AG04450 (cell line): ENCODE data around the gene COLEC12. TPM values are rescaled to one million over a fixed set of nuclear protein-coding genes. Genes with fewer than 3 reads are reported as not detected.

Experiments used
- CTCF ChIA-PET: fragments of 300-600, 350-600 bp; formaldehyde crosslinking; extraction: SDS; loops from one replicate; lab custom pipeline; 2022; ENCODE audit warnings: antibody characterized with exemption, inconsistent platforms; lab: Charles Lee
- POLR2A ChIA-PET: fragments of 350-600 bp; formaldehyde crosslinking; extraction: SDS; loops from one replicate; lab custom pipeline; 2021; ENCODE audit warnings: antibody characterized with exemption, inconsistent platforms; lab: Yijun Ruan, JAX
- DNase-seq: peaks from one replicate; pipeline ENCODE4 v3.0.0-alpha.2; 2011; ENCODE audit warnings: low read depth, low spot score
- H3K27ac ChIP-seq: one replicate; pipeline ENCODE4 v1.5.1; 2012; ENCODE audit warnings: low read depth, low read length, control low read depth
- H3K27me3 ChIP-seq: one replicate; pipeline ENCODE4 v1.6.0; 2012; ENCODE audit warnings: low read length; ENCODE audit not compliant: control insufficient read depth, insufficient read depth
- H3K4me3 ChIP-seq: 2 replicates; pipeline ENCODE4 v1.5.1; 2011; ENCODE audit warnings: mild to moderate bottlenecking, low read depth, low read length, control low read depth
- H3K9me3 ChIP-seq: 2 replicates; pipeline ENCODE4 v1.5.1; 2012; ENCODE audit warnings: low read length; ENCODE audit not compliant: control insufficient read depth, insufficient read depth
- CTCF ChIP-seq: IDR thresholded peaks from 2 replicates; pipeline ENCODE4 v1.5.1; 2011; ENCODE audit warnings: low read depth, low read length, control low read depth, inconsistent platforms
- polyA plus RNA-seq: library from polyadenylated mRNA; depleted of rRNA; stranded (reverse); fragments of >200 nt; gene quantifications from 2 replicates; pipeline ENCODE4 v1.2.3, GENCODE V29; 2011

The COLEC12 gene
- polyA plus RNA-seq, 1 experiment: 10.9 TPM

- no peak for DNase-seq
- Histone ChIP-seq H3K9me3 (no peaks in the 10 kb centered on the region), H3K27me3 (no peaks in the 10 kb centered on the region), H3K27ac (no peak overlapping the region), H3K4me3 (no peak overlapping the region)
- ChIA-PET CTCF (no interaction called here), POLR2A (no interaction called here)
- TF ChIP-seq CTCF: no peak
These were observed 136.2 kb downstream of the COLEC12 start for GRCh38 chr18:364256-364826.

- POLR2A ChIA-PET: interaction anchor here (0.8 kb wide), 1 partner anchor 16 kb away, joined by 4 read pairs; no protein-coding TSS in a partner anchor
- no peak for DNase-seq
- H3K4me3 ChIP-seq: no peak overlapping the region
- no peak overlapping the region for H3K27ac ChIP-seq
- H3K27me3 ChIP-seq: no peaks in the 10 kb centered on the region
- CTCF ChIA-PET: no interaction called here
- no peak for TF ChIP-seq CTCF
- H3K9me3 ChIP-seq: no peaks in the 10 kb centered on the region
These were observed 137.0 kb downstream of the COLEC12 start for GRCh38 chr18:363301-364085.

GRCh38 chr18:362311-363290 is 137.9 kb downstream of the COLEC12 start:
- Histone ChIP-seq H3K27ac (peak overlapping the region; percentile 13), H3K27me3 (no peaks in the 10 kb centered on the region), H3K9me3 (no peaks in the 10 kb centered on the region), H3K4me3 (no peak overlapping the region)
- TF ChIP-seq CTCF: no peak
- POLR2A ChIA-PET: interaction anchor here (0.8 kb wide), 1 partner anchor 17 kb away, joined by 4 read pairs; no protein-coding TSS in a partner anchor
- CTCF ChIA-PET: no interaction called here
- DNase-seq: no peak

GRCh38 chr18:361941-362310 is 138.6 kb downstream of the COLEC12 start:
- ChIA-PET POLR2A (no interaction called here), CTCF (interaction anchor here (0.9 kb wide), 1 partner anchor 9 kb away, joined by 5 read pairs; no protein-coding TSS in a partner anchor)
- TF ChIP-seq CTCF: no peak
- Histone ChIP-seq H3K27ac (peak overlapping the region; percentile 13), H3K4me3 (no peak overlapping the region), H3K9me3 (no peaks in the 10 kb centered on the region), H3K27me3 (no peaks in the 10 kb centered on the region)
- DNase-seq: peak; percentile 48
